ENCODE data around the gene IL4R. TPM values are rescaled to one million over a fixed set of nuclear protein-coding genes. Genes with fewer than 3 reads are reported as not detected.

The IL4R gene
- total and polyA plus RNA-seq, 2 donors (not counting 1 experiment from before 2014, with no cell fraction given) = 17.1 to 23.6 TPM

- DNase-seq (ENCODE audit: low read depth in 2 of 2) = no peak
- H3K27me3 ChIP-seq (ENCODE audit: control insufficient read depth, insufficient read depth, low read length) = peaks cover 5% of the 10 kb centered on the region
- H3K36me3 ChIP-seq (ENCODE audit: control insufficient read depth, insufficient read depth, low read length) = no peaks in the 10 kb centered on the region
- H3K4me3 ChIP-seq (replicated peaks in 1 of 4; ENCODE audit: control extremely low read depth in 1 of 4, insufficient read depth in 1 of 4, low read depth in 3 of 4, low read length in 4 of 4) = no peak overlapping the region
- no peaks in the 10 kb centered on the region for H3K9me3 ChIP-seq (ENCODE audit: control insufficient read depth, insufficient read depth, low read depth, low read length)
- no peaks in the 10 kb centered on the region for H3K79me2 ChIP-seq (ENCODE audit: control insufficient read depth, insufficient read depth, low read length)
- H2AFZ ChIP-seq (ENCODE audit: low read length) = peak overlapping the region; percentile 24
- no peaks in the 10 kb centered on the region for H4K20me1 ChIP-seq (ENCODE audit: control insufficient read depth, extremely low read depth, insufficient read depth, low read length)
- no peak overlapping the region for H3K9ac ChIP-seq (ENCODE audit: insufficient read depth, low read length)
- no peak overlapping the region for H3K27ac ChIP-seq (ENCODE audit: insufficient read depth, low read length)
- peaks cover 3% of the 10 kb centered on the region for H3K4me1 ChIP-seq (ENCODE audit: control insufficient read depth, extremely low read depth, insufficient read depth, low read length)
- H3K4me2 ChIP-seq (ENCODE audit: extremely low read depth, insufficient read depth, low read length) = peak overlapping the region; percentile 32
- TF ChIP-seq, protein P1, sequence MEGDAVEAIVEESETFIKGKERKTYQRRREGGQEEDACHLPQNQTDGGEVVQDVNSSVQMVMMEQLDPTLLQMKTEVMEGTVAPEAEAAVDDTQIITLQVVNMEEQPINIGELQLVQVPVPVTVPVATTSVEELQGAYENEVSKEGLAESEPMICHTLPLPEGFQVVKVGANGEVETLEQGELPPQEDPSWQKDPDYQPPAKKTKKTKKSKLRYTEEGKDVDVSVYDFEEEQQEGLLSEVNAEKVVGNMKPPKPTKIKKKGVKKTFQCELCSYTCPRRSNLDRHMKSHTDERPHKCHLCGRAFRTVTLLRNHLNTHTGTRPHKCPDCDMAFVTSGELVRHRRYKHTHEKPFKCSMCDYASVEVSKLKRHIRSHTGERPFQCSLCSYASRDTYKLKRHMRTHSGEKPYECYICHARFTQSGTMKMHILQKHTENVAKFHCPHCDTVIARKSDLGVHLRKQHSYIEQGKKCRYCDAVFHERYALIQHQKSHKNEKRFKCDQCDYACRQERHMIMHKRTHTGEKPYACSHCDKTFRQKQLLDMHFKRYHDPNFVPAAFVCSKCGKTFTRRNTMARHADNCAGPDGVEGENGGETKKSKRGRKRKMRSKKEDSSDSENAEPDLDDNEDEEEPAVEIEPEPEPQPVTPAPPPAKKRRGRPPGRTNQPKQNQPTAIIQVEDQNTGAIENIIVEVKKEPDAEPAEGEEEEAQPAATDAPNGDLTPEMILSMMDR (conservative IDR thresholded peaks at IDR 0.05 in 1 of 2, IDR thresholded peaks at IDR 0.05 in 1 of 2; ENCODE audit: low read depth in 1 of 2, low read length in 2 of 2) = no peak
- no peak for TF ChIP-seq EZH2 (IDR thresholded peaks at IDR 0.05; ENCODE audit: low read length, missing control alignments)
These were observed 60.5 kb downstream of the IL4R start for GRCh38 chr16:27374221-27374803.

- Histone ChIP-seq H3K4me1 (ENCODE audit: control insufficient read depth, extremely low read depth, insufficient read depth, low read length) (peaks cover 1% of the 10 kb centered on the region), H3K27ac (ENCODE audit: insufficient read depth, low read length) (no peak overlapping the region), H2AFZ (ENCODE audit: low read length) (peak overlapping the region; percentile 24), H3K4me3 (replicated peaks in 1 of 4; ENCODE audit: control extremely low read depth in 1 of 4, insufficient read depth in 1 of 4, low read depth in 3 of 4, low read length in 4 of 4) (no peak overlapping the region), H3K27me3 (ENCODE audit: control insufficient read depth, insufficient read depth, low read length) (peaks cover 5% of the 10 kb centered on the region), H3K9ac (ENCODE audit: insufficient read depth, low read length) (no peak overlapping the region), H4K20me1 (ENCODE audit: control insufficient read depth, extremely low read depth, insufficient read depth, low read length) (no peaks in the 10 kb centered on the region), H3K79me2 (ENCODE audit: control insufficient read depth, insufficient read depth, low read length) (no peaks in the 10 kb centered on the region), H3K9me3 (ENCODE audit: control insufficient read depth, insufficient read depth, low read depth, low read length) (no peaks in the 10 kb centered on the region), H3K4me2 (ENCODE audit: extremely low read depth, insufficient read depth, low read length) (peak overlapping the region; percentile 32), H3K36me3 (ENCODE audit: control insufficient read depth, insufficient read depth, low read length) (no peaks in the 10 kb centered on the region)
- peak; percentile 77 to 81 for DNase-seq (ENCODE audit: low read depth in 2 of 2)
- TF ChIP-seq, protein P1 (conservative IDR thresholded peaks at IDR 0.05 in 1 of 2, IDR thresholded peaks at IDR 0.05 in 1 of 2; ENCODE audit: low read depth in 1 of 2, low read length in 2 of 2) = peak; percentile 55 to 66
- no peak for TF ChIP-seq EZH2 (IDR thresholded peaks at IDR 0.05; ENCODE audit: low read length, missing control alignments)
These were observed 61.1 kb downstream of the IL4R start for GRCh38 chr16:27374804-27375425.

GRCh38 chr16:27377666-27378485 is 64.1 kb downstream of the IL4R start:
- H3K4me2 ChIP-seq (ENCODE audit: extremely low read depth, insufficient read depth, low read length) = no peak overlapping the region
- no peaks in the 10 kb centered on the region for H3K36me3 ChIP-seq (ENCODE audit: control insufficient read depth, insufficient read depth, low read length)
- H2AFZ ChIP-seq (ENCODE audit: low read length) = no peak overlapping the region
- DNase-seq (ENCODE audit: low read depth in 2 of 2) = no peak
- no peaks in the 10 kb centered on the region for H3K79me2 ChIP-seq (ENCODE audit: control insufficient read depth, insufficient read depth, low read length)
- TF ChIP-seq, protein P1 (conservative IDR thresholded peaks at IDR 0.05 in 1 of 2, IDR thresholded peaks at IDR 0.05 in 1 of 2; ENCODE audit: low read depth in 1 of 2, low read length in 2 of 2) = no peak
- no peak for TF ChIP-seq EZH2 (IDR thresholded peaks at IDR 0.05; ENCODE audit: low read length, missing control alignments)
- no peaks in the 10 kb centered on the region for H4K20me1 ChIP-seq (ENCODE audit: control insufficient read depth, extremely low read depth, insufficient read depth, low read length)
- no peak overlapping the region for H3K27ac ChIP-seq (ENCODE audit: insufficient read depth, low read length)
- no peaks in the 10 kb centered on the region for H3K4me1 ChIP-seq (ENCODE audit: control insufficient read depth, extremely low read depth, insufficient read depth, low read length)
- no peak overlapping the region for H3K4me3 ChIP-seq (replicated peaks in 1 of 4; ENCODE audit: control extremely low read depth in 1 of 4, insufficient read depth in 1 of 4, low read depth in 3 of 4, low read length in 4 of 4)
- H3K9ac ChIP-seq (ENCODE audit: insufficient read depth, low read length) = no peak overlapping the region
- peaks cover 5% of the 10 kb centered on the region for H3K27me3 ChIP-seq (ENCODE audit: control insufficient read depth, insufficient read depth, low read length)
- H3K9me3 ChIP-seq (ENCODE audit: control insufficient read depth, insufficient read depth, low read depth, low read length) = no peaks in the 10 kb centered on the region

All from fibroblast of lung (primary cell).